ENCODE data around the gene WDR36. TPM values are rescaled to one million over a fixed set of nuclear protein-coding genes. Genes with fewer than 3 reads are reported as not detected.

Gene WDR36
- total and polyA plus RNA-seq, 9 of the 15 experiments (the other 6 are each of a cell fraction or from before 2014, with no cell fraction given), result 25.7 to 68.0 (median 41.5) TPM

DNA sequence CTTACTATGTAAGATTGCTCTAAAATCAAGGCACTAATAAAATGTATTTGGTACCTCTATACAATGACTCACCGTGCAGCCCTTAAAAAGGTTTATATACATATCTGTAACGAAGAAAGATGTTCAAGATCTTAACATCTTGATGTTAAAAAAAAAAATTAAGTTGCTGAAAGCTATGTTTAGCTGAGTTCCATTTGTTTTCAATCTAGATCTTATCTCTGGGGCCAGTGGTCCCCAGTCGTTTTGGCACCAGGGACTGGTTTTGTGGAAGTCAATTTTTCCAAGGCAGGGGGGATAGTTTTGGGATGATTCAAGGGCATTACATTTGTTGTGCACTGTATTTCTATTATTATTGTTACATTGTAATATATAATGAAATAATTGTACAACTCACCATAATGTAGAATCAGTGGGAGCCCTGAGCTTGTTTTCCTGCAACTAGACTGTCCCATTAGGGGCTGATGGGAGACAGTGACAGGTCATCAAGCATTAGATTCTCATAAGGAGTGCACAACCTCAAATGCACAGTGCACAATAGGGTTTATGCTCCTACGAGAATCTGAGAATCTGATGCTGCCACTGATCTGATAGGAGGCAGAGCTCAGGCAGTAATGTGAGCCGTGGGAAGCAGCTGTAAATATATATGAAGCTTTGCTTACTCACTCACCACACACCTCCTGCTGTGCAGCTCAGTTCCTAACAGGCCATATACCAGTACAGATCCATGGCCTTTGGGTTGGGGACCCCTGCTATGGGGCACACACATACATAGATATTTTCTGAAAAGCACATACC lies 48.2 kb upstream of the WDR36 start:
- H2AFZ ChIP-seq (ENCODE audit: low read depth, low read length), result no peak overlapping the region
- ChIA-PET POLR2A (interaction anchor here (0.7 kb wide), 1 partner anchor 19 kb away, joined by 5 read pairs; no protein-coding TSS in a partner anchor), CTCF (ENCODE audit: low intra/inter-chr PET ratio) (no interaction called here)
- H3K27me3 ChIP-seq (ENCODE audit: control insufficient read depth in 2 of 2, insufficient read depth in 2 of 2, low read length in 2 of 2), result no peaks in the 10 kb centered on the region; a peak in 1 of 5 replicates
- H3K9ac ChIP-seq (ENCODE audit: insufficient read depth in 1 of 2, low read depth in 2 of 2, low read length in 2 of 2), result no peak overlapping the region
- H4K20me1 ChIP-seq (replicated peaks; ENCODE audit: control insufficient read depth, insufficient read depth, low read length), result no peaks in the 10 kb centered on the region
- H3K9me3 ChIP-seq (replicated peaks; ENCODE audit: control insufficient read depth, insufficient read depth, low read depth, low read length), result no peaks in the 10 kb centered on the region
- no peaks in the 10 kb centered on the region for H3K9me1 ChIP-seq (ENCODE audit: control insufficient read depth, insufficient read depth, low read length)
- WGBS (ENCODE audit: insufficient coverage, low coverage, missing lambda C conversion rate), result 1% methylated on average over 5 of the region's 5 CpGs
- H3K4me3 ChIP-seq, result no peak overlapping the region
- FAIRE-seq (no peak), ATAC-seq (peak; percentile 37; the same call in 1 of the 3 replicates), DNase-seq (ENCODE audit: extremely low read depth in 1 of 4, low spot score in 3 of 4) (peak in 1 of 4 experiments; percentile 9)
- no peaks in the 10 kb centered on the region for H3K79me2 ChIP-seq (ENCODE audit: control insufficient read depth, insufficient read depth, low read length)
- no peak overlapping the region for H3K4me2 ChIP-seq (ENCODE audit: insufficient read depth, low read length)
- no peaks in the 10 kb centered on the region for H3K36me3 ChIP-seq (ENCODE audit: control insufficient read depth, insufficient read depth, low read length)
- H3K4me1 ChIP-seq (replicated peaks in 1 of 2; ENCODE audit: control insufficient read depth in 2 of 2, insufficient read depth in 2 of 2, low read length in 2 of 2), result no peaks in the 10 kb centered on the region
- no peak overlapping the region for H3K27ac ChIP-seq (ENCODE audit: extremely low read depth, low read depth, low read length)
- no TSS peak for BruUV-seq (replicated peaks)
- intact Hi-C loops (cut with micrococcal nuclease) (no loop called here), in situ Hi-C loops (cut with MboI) (no loop called here)
- TF ChIP-seq ZNF217 (CRISPR knock-in tag; IDR thresholded peaks at IDR 0.05) (no peak), NFE2 (IDR thresholded peaks at IDR 0.05; ENCODE audit: low read depth) (peak; percentile 42; the same call in 1 of the 2 replicates)

DNA sequence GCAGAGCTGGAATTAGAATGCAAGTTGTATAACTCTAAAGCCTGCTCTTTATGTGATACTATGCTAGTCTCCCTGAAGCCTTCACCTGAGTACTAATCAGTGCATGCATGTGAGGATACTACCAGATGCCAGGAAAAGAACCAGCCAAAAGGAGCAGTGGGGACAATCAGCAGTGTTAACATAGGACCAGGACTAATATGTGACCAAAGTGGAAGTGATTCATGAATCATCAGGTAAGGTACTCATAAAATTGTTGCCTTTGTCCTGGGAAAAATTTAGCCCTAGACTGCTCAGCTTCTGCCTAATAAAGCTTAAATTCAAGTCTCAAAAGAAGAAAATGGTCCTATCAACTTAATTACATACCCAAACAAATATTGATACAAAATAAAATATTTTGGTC lies 34.1 kb upstream of the WDR36 start:
- BruUV-seq (replicated peaks), result no TSS peak
- Histone ChIP-seq H2AFZ (ENCODE audit: low read depth, low read length) (no peak overlapping the region), H3K27me3 (ENCODE audit: control insufficient read depth in 2 of 2, insufficient read depth in 2 of 2, low read length in 2 of 2) (no peaks in the 10 kb centered on the region; a peak in 1 of 5 replicates), H3K9me3 (replicated peaks; ENCODE audit: control insufficient read depth, insufficient read depth, low read depth, low read length) (no peaks in the 10 kb centered on the region), H4K20me1 (replicated peaks; ENCODE audit: control insufficient read depth, insufficient read depth, low read length) (no peaks in the 10 kb centered on the region), H3K4me1 (replicated peaks in 1 of 2; ENCODE audit: control insufficient read depth in 2 of 2, insufficient read depth in 2 of 2, low read length in 2 of 2) (no peaks in the 10 kb centered on the region), H3K9ac (ENCODE audit: insufficient read depth in 1 of 2, low read depth in 2 of 2, low read length in 2 of 2) (no peak overlapping the region), H3K27ac (ENCODE audit: extremely low read depth, low read depth, low read length) (no peak overlapping the region), H3K4me3 (no peak overlapping the region), H3K79me2 (ENCODE audit: control insufficient read depth, insufficient read depth, low read length) (no peaks in the 10 kb centered on the region), H3K4me2 (ENCODE audit: insufficient read depth, low read length) (no peak overlapping the region), H3K9me1 (ENCODE audit: control insufficient read depth, insufficient read depth, low read length) (no peaks in the 10 kb centered on the region), H3K36me3 (ENCODE audit: control insufficient read depth, insufficient read depth, low read length) (no peaks in the 10 kb centered on the region)
- intact Hi-C loops (cut with micrococcal nuclease) (no loop called here), in situ Hi-C loops (cut with MboI) (no loop called here)
- CTCF ChIA-PET (ENCODE audit: low intra/inter-chr PET ratio), result no interaction called here
- ATAC-seq (no peak), FAIRE-seq (no peak), DNase-seq (ENCODE audit: extremely low read depth in 1 of 4, low spot score in 3 of 4) (no peak)
- POLR2A ChIA-PET, result no interaction called here
- TF ChIP-seq MCM2 (IDR thresholded peaks at IDR 0.05; ENCODE audit: low read depth) (no peak), PTTG1 (tag; IDR thresholded peaks at IDR 0.05; ENCODE audit: low read depth) (no peak), ZNF699 (CRISPR knock-in tag; IDR thresholded peaks at IDR 0.05; ENCODE audit: insufficient replicate concordance) (no peak), KLF6 (CRISPR knock-in tag; IDR thresholded peaks at IDR 0.05; ENCODE audit: borderline replicate concordance) (no peak), COPS2 (conservative IDR thresholded peaks at IDR 0.05) (no peak), NRF1 (conservative IDR thresholded peaks at IDR 0.05 in 1 of 2, IDR thresholded peaks at IDR 0.05 in 1 of 2) (no peak), KAT8 (IDR thresholded peaks at IDR 0.05; ENCODE audit: low read depth) (no peak)
- TF ChIP-seq, protein P1, sequence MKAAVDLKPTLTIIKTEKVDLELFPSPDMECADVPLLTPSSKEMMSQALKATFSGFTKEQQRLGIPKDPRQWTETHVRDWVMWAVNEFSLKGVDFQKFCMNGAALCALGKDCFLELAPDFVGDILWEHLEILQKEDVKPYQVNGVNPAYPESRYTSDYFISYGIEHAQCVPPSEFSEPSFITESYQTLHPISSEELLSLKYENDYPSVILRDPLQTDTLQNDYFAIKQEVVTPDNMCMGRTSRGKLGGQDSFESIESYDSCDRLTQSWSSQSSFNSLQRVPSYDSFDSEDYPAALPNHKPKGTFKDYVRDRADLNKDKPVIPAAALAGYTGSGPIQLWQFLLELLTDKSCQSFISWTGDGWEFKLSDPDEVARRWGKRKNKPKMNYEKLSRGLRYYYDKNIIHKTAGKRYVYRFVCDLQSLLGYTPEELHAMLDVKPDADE (conservative IDR thresholded peaks at IDR 0.05; ENCODE audit: control insufficient read depth, low read depth, low read length), result no peak
- TF ChIP-seq, protein P2, sequence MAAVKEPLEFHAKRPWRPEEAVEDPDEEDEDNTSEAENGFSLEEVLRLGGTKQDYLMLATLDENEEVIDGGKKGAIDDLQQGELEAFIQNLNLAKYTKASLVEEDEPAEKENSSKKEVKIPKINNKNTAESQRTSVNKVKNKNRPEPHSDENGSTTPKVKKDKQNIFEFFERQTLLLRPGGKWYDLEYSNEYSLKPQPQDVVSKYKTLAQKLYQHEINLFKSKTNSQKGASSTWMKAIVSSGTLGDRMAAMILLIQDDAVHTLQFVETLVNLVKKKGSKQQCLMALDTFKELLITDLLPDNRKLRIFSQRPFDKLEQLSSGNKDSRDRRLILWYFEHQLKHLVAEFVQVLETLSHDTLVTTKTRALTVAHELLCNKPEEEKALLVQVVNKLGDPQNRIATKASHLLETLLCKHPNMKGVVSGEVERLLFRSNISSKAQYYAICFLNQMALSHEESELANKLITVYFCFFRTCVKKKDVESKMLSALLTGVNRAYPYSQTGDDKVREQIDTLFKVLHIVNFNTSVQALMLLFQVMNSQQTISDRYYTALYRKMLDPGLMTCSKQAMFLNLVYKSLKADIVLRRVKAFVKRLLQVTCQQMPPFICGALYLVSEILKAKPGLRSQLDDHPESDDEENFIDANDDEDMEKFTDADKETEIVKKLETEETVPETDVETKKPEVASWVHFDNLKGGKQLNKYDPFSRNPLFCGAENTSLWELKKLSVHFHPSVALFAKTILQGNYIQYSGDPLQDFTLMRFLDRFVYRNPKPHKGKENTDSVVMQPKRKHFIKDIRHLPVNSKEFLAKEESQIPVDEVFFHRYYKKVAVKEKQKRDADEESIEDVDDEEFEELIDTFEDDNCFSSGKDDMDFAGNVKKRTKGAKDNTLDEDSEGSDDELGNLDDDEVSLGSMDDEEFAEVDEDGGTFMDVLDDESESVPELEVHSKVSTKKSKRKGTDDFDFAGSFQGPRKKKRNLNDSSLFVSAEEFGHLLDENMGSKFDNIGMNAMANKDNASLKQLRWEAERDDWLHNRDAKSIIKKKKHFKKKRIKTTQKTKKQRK (IDR thresholded peaks at IDR 0.05; ENCODE audit: borderline replicate concordance, low read depth, low read length), result no peak
